ENCODE measurements around the gene ATL2.

- TF ChIP-seq EZH2 (IDR thresholded peaks at IDR 0.05; ENCODE audit: borderline replicate concordance, low read length): no peak
- no peak for TF ChIP-seq CTCF (IDR thresholded peaks at IDR 0.05; ENCODE audit: low read length)
Measured at GRCh38 chr2:38377050-38377828, at the start of gene ATL2.
